ENCODE results near the gene TRPC4AP.

Gene TRPC4AP

DNA sequence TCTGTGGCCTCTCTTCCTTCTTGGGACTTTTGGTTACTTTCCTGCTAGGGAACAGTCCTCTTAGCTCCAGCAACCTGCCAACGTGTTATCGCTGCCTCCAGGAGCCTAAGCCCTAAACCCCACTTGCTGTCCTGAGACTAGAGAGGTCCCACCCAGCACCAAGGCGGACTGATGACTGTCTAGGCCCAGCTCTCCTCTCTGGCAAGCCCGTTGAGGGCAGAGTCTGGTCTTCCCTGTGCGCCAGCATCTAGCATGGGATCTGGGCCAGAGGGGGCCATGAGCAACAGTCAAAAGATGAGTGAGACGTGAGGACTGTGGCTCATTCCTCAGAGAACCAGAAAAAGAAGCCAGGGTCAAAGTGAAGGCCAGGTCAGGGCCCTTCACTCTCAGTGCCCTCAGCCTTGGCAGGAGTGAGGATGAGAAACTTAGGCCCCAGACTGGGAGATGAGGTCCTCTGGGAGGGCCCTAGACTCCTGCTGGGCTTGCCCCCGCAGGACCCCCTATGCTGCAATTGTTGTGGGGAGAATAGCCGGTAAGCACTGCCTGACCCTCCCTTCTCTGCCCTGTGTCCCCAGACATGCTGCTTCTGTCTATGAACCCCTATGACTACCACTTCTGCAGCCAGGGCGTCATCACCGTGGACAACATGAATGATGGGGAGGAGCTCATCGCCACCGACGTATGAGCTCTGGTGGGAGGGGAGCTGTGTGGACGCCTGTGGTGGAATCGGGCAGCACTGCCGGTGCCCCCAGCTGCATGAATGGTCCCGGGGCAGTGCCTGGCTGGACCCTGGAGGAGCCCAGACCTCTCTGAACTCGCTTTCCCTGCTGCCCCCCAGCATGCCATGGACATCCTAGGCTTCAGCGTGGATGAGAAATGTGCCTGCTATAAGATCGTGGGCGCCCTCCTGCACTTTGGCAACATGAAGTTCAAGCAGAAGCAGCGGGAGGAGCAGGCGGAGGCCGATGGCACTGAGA lies 106.0 kb downstream of the TRPC4AP start:
- no peak for DNase-seq (ENCODE audit: low spot score)

DNA sequence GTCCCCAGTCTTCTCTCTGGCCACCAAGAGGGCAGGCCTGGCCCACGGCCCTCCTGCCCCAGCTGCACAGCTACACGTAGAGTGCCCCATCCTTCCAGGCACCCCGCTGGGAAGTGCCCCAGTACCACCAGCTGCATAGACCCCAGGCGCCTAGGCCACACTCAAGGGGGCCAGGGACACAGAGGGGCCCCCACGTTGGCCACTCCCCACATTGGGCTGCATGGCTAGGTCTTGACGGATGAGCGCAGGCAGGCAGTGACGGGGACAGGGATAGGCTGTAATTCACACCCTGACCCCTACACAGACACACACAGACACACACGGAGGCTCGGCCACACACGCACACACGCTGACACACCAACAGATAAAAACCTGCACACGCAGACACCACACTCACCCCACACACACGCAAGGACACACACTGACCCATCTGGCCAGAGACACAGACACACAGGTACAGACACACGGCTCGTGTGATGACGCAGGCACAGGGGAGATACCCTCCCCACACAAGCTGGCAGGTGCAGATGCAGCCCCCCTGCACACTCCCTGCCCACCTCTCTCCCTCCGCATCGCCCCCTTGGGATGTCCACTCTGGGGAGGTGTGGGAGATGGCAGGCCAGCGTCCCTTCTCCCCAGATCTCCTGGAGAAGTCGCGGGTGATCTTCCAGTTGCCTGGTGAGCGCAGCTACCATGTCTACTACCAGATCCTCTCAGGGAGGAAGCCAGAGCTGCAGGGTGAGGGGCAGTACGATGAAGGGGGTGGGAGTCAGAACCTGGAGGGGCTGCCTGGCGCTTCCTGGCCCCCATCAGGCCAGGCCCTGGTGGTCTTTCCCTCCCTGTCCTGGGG lies 106.9 kb downstream of the TRPC4AP start:
- no peak for DNase-seq (ENCODE audit: low spot score)

DNA sequence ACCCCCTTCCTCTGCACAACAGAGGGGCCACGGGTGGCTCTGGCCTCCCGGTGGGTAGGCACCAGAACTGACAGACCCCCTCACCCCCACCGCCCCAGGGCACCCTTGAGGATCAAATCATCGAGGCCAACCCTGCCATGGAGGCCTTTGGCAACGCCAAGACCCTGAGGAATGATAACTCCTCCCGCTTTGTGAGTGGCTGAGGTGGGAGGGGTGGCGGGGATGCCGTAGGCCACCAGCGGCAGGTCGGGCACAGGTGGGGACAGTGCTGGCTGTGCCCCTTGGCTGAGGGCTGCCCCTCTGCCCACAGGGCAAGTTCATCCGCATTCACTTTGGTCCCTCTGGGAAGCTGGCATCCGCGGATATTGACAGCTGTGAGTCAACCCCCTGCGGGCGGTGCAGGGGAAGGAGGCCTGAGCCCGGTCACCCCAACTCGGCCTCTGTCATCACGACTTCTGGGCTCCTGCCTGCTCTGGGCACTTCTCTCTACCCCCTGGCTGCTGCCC lies 107.8 kb downstream of the TRPC4AP start:
- no peak for DNase-seq (ENCODE audit: low spot score)

DNA sequence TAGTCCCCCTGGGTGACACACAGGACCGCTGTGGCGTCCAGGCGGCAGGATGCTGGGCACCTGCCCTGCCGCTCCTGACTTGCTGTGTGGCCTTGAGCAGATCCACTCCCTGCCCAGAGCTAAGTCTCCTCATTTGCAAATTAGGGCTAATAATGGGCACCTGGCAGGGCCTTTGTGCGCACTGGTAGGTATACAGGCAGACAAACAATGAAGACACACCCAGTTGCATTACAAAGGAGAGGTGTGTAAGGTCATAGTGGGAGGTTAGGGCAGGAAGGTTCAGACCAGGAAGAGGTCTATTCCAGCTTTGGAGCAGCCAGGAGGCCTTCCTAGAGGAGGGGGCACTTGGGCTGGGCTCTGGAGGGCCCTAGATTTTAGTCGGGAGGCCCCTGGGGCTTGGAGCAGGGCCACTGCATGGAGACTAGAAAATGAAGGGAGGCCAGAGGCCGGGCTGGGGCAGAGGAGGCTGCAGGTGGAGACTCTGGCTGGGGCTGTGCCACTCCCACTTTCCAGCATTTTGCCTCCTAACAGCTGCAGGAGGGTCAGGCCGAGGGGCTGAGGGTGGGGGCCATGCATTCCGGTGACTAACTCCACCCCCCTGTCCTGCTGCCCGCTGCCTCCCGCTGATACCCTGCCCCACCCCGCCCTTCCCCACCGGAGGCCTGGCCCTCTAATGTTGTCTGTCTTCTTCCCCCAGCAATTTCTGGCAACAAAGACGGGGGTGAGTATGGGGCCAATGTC lies 108.4 kb downstream of the TRPC4AP start:
- DNase-seq (ENCODE audit: low spot score) = no peak

DNA sequence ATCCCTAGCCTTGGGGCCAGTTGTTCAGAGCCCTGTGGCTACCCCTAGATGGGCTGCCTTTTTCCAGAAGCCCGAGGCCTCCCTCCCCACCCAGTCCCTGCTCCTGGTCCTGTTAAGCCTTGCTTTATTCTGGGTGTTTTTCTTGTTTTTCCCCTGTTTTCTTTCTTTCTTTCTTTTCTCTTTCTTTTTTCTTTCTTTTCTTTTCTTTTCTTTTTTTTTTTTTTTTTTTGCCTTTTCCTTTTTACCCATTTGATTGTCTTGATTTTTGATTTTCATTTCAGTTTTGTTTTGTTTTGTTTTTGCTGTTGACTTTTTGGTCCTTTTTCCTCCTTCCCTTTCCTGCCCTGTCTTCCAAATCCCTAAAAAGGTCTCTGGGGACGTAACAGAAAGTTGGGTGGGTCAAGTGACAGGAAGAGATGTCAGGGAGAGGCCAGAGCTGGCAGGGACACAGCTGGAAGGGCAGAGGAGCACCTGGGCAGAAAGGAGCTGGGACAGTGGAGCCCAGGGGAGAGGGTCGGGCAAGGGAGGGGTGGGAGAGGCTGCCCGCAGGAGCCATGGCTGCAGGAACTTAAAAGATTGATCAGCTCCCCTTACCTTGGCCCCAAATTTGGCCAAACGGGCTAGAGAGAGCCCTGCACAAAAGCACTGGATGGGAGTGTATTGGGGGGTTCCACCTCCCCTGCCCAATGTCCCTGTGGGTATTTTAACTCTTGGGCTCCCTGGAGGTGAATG lies 109.4 kb downstream of the TRPC4AP start:
- DNase-seq (ENCODE audit: low spot score) = no peak

DNA sequence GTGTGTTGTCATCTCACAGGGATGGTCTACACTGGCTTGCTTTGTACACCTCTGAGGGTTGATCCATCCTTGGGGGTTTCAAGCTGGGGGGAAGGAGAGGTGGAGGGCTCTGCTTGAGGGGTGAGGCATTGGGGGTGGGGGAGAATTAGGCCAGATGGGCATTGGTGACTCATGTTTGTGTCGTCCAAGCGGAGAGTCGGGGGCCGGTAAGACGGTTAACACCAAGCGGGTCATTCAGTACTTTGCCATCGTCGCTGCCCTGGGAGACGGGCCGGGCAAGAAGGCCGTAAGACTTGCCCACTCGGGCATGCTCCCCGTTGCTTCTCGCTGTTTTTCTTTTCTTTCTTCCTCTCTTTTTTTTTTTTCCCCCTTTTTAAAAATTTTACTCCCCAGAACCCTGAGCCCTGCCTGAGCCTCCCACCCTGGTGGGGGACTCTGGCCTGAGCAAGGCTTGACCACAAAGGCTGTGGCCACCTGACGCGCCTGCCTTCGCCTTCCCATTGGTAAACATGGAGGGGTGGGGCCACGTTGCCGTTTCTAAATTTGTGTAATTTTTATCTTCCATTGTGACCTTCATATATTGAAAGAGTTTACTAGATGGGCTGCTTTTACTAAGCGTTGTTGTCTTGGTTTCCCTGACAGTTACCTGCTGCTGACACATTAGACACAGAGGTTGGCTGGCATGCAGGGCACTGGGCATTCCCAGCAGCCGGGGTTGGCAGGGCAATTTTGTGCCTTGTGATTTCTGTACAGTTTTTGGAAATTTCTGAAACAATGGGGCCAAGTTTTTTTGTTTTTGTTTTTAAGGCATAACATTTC lies 110.1 kb downstream of the TRPC4AP start:
- DNase-seq (ENCODE audit: low spot score) = no peak

DNA sequence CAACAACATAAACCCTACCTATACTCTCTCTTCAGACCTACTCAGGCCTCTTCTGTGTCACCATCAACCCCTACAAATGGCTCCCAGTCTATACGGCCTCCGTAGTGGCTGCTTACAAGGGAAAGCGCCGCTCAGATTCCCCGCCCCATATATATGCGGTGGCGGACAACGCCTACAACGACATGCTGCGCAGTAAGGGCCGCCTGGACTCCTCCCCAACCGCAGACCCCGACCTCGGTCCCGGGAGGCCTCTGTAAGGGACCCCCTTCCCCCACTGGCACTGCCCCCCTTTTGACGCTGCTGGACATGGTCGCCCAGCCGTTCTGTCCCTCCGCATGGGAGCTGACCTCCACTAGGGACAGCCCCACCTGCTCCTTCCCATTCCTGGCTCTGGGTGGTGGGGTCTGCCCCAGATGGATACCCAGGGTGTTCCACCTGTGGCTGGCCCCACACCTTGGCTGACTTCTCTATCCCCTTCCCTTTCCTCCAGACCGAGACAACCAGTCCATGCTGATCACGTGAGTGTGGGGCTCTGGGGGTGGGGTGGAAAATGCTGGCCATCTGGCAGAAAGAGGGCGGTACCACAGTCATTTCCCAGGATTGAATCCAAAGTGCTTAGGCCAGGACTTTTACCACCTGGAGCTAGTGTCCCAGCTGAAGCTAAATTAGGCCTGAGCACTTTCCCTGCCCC lies 111.9 kb downstream of the TRPC4AP start:
- DNase-seq (ENCODE audit: low spot score) = no peak

DNA sequence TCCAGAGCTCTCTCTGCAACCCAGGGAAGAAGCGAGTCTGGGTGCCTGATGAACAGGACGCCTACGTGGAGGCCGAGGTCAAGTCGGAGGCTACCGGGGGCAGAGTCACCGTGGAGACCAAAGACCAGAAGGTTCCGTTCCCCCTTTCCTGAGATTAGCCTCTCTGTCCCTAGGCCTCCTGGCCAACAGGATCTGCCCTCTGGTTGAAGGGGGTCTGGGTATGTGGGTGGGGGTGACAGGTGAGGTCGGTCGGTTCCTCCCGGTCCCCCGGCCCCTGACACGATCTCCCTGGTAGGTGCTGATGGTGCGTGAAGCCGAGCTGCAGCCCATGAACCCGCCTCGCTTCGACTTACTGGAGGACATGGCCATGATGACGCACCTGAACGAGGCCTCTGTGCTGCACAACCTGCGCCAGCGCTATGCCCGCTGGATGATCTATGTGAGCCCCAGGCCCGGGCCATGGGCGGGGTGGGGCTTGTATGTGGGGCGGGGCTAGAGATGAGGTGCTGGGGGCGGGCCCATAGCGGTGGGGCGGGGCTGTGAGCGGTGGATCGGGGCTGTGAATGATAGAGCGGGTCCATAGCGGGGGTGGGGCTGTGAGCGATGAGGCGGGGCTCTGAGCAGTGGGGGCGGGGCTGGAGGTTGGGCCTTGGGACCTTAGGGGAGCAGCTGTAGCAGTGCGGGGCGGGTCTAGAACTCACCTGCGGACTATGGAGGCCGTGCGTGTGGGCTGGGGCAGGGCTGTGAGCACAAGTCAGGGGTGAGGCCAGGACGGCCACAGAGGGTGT lies 113.0 kb downstream of the TRPC4AP start:
- DNase-seq (ENCODE audit: low spot score) = no peak

DNA sequence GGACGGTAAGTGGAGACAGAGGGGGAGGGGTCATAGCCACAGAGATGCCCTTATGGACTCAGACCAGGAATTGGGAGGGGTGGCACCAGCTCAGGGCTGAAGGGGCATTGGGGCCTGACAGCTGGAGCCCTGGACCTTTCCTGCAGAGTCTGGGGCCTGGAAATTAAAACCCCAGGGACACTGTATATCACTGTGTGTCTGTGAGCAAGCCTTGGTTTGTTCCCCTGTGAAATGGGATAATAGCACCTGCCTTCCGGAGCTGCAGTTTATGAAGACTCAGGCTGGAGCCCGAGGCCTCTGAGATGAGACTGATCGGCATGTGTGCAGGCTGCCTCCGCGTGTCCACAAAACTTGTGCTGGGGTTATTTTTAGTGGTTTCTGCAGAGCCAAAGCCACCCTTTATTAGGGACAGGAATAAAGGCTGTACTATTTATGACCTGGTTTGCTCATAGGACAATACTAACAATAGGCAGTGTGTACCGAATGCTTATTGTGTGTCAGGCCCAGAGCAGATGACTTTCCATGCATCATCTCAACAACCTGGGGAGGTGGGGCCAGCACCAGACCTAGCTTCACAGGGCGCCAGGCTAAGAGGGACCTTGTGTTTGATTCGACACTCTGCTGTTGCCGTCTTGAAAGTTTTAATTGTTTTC lies 114.4 kb downstream of the TRPC4AP start:
- DNase-seq (ENCODE audit: low spot score) = no peak

DNA sequence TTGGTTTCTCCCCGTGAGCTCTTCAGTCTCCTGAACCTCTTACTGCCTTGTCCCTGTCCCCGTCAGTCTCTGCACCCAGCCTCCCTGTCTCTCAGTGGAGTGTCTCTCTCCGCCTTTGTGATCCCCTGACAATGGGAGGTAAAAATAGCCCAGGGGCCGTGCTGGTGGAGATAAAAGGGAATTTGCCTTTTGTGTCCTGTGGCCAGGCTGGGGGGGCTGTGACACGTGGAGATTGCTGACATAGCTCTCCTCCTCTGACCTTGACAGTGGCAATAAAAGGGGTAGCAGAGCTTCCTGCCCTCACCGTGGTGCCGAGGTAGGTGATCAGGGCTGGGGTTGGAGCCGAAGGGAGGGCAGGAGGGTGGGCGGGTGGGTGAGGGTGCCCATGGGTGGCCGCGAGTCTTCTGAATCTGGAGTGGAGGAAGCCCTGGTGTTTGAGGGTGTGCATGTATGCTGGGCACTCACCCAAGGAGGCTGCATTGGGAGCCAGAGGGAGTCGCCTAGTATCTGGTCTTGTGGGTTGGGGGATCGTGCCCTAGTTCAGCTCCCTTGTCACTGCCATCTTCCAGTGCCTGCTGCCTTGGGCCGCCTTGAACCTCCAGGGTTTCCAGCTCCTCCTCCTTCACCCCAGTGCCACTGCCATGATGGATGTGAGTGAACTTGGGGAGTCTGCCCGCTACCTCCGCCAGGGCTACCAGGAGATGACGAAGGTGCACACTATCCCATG lies 115.1 kb downstream of the TRPC4AP start:
- DNase-seq (ENCODE audit: low spot score) = no peak

DNA sequence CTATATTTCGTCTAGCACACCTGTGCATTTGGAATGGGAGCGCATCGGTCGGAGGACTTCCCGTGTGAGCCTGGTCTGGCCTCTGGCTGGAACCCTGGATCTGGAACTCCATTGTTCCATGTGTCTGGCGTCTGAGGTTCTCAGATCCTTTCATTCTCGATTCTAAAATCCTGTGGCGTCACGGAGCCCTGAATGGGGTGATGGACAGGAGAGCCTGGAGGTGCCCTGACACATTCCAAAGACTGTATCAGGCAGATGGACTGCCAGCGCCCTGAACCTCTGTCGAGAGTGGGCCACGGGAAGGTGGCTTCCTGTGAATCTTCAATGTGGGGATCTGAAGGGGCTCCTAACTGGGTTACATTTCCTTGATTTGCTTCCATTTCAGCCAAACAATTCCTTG lies 116.3 kb downstream of the TRPC4AP start:
- DNase-seq (ENCODE audit: low spot score) = no peak

DNA sequence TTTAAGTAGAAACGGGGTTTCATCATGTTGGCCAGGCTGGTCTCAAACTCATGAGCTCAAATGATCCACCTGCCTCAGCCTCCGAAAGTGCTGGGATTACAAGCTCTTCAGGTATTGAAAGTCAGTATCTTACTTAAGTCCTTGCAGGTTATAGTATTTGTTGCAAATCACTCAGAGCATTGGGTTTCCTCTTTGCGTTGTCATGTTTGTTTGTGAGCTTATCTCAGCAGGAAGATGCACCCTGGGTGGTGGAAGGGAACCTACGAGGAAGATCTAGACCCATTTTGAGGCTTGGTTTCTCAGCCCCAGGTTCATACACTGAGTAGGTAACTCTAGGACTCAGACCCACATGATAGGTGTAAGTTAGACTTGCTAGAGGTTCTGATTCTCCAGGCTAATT lies 118.4 kb downstream of the TRPC4AP start:
- DNase-seq (ENCODE audit: low spot score) = no peak

DNA sequence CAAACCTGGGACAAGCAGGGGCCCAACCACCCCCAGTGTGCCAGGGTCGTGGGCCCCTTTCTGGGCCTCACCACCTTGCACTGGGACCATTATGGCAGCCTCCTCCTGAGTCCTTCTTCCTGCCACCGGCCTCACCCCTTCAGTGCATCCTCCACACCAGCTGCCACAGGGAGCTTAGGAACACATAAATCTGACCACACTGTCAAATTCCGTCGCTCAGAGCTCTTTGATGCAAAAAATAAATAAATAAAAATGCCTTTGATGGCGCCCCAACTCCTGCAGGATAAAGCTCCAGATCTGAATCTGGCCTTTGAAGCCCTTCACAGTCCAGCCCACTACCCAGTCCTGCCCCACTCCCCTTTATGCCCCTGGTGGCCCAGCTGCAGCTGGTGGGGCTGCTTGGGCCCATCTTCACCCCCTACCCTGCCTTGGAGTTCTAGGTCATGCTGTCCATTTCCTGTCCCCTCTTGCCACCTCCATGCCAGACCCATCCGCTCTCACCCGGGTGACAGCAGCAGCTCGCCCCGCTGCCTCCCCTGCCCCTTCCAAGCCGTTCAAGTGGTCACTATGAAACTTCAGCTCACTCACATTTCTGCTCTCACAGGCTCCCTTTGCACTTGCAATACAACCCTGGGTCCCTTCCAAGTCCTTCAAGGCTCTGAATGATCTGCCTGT lies 120.9 kb downstream of the TRPC4AP start:
- DNase-seq (ENCODE audit: low spot score) = no peak

DNA sequence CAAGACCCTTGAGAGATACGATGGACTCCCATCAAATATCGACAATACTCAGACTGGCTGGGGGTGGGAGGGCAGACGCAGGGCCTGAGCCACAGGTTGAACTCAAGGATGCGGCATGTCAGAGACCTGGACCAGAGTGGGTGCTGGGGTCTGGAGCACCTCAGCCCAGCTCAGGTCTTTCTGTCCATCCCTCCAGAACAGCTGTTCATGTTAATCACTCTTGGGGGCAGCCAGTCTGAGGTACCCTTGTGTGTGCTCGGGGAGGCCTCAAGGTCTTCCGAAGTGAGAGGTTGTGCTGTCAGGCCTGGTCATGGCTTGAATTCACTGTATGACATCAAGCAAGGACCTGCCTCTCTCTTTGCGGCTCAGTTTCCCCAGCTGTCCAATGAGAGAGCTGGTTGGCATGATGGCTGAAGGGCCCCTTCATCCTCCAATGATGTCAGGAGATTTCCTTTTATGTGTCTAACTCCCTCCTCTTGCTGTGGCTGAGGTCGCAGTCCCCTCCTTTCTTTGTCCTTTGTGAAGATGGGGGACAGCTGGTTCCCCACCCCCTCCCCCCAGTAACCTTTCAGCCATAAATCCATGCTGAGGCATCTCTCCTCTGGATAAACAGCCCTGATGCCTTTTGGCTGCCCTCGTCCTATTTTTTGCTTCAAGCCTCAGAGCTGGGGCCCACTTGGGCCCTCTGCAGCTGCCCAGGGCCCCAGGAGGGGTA lies 121.6 kb downstream of the TRPC4AP start:
- DNase-seq (ENCODE audit: low spot score) = peak; percentile 27

DNA sequence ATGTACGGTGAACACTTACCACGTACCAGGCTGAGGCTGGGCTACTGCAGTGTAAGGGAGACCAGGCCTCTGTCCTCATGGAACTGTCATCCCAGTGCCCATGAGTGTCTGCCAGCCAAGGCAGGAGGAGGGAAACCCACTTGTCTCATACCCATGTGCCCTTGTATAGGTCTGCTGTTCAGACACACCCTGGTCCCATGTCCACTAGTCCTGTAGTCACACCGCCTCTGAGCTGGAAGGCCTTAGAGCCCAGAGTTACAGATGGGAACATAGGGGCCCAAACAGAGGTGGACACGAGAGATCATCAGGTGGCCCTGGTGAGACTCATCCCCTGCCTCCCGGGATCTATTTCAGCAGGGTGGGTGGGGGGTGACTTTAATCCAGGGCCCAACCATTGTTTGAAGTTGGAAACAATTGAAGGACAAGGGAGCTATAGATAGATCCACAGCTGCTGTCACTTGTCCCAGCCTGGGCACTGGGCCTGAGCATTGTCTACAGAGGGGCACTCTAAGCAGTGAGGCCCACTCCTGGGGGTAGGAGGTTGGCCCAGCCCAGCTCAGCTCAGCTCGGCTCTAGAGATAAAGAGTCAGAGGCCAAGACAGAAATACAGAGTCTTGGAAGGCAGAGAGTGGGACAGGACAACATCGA lies 122.3 kb downstream of the TRPC4AP start:
- peak; percentile 86 for DNase-seq (ENCODE audit: low spot score)

Measured in putamen (tissue), 1 donor.